GM18868 (cell line): ENCODE results near the gene SASH1.

Source experiments
- ATAC-seq: cut with Tn5 transposase; IDR thresholded peaks from one replicate; pipeline ENCODE4 v1.9.1; 2021; ENCODE audit warnings: mild to moderate bottlenecking, moderate library complexity; ENCODE audit not compliant: unreplicated experiment

Gene SASH1

GRCh38 chr6:148429423-148429822 lies 86.8 kb downstream of the SASH1 start:
- ATAC-seq, result no peak

- no peak for ATAC-seq
Measured at GRCh38 chr6:148430897-148431296, 88.3 kb downstream of the SASH1 start.

- ATAC-seq, result no peak
Measured at GRCh38 chr6:148431413-148431812, 88.8 kb downstream of the SASH1 start.

- no peak for ATAC-seq
Measured at GRCh38 chr6:148431840-148432239, 89.2 kb downstream of the SASH1 start.

- ATAC-seq, result no peak
Measured at GRCh38 chr6:148432462-148433195, 90.0 kb downstream of the SASH1 start.

- ATAC-seq, result no peak
Measured at GRCh38 chr6:148435386-148435785, 92.7 kb downstream of the SASH1 start.

- ATAC-seq, result no peak
Measured at GRCh38 chr6:148436466-148436865, 93.8 kb downstream of the SASH1 start.

GRCh38 chr6:148438632-148439031 lies 96.0 kb downstream of the SASH1 start:
- no peak for ATAC-seq

GRCh38 chr6:148440016-148440415 lies 97.4 kb downstream of the SASH1 start:
- no peak for ATAC-seq

- ATAC-seq, result no peak
Measured at GRCh38 chr6:148440877-148441453, 98.3 kb downstream of the SASH1 start.

- no peak for ATAC-seq
Measured at GRCh38 chr6:148441454-148441911, 98.8 kb downstream of the SASH1 start.

GRCh38 chr6:148443798-148444560 lies 101.3 kb downstream of the SASH1 start:
- no peak for ATAC-seq

GRCh38 chr6:148445116-148445515 lies 102.5 kb downstream of the SASH1 start:
- no peak for ATAC-seq

GRCh38 chr6:148445620-148446019 lies 103.0 kb downstream of the SASH1 start:
- ATAC-seq, result no peak

GRCh38 chr6:148446681-148447080 lies 104.0 kb downstream of the SASH1 start:
- no peak for ATAC-seq

GRCh38 chr6:148447521-148448230 lies 105.0 kb downstream of the SASH1 start:
- ATAC-seq, result no peak

- ATAC-seq, result no peak
Measured at GRCh38 chr6:148448369-148449012, 105.9 kb downstream of the SASH1 start.

- no peak for ATAC-seq
Measured at GRCh38 chr6:148450866-148451265, 108.2 kb downstream of the SASH1 start.

- no peak for ATAC-seq
Measured at GRCh38 chr6:148451690-148452089, 109.1 kb downstream of the SASH1 start.

- no peak for ATAC-seq
Measured at GRCh38 chr6:148452876-148453275, 110.2 kb downstream of the SASH1 start.

GRCh38 chr6:148453906-148454305 lies 111.3 kb downstream of the SASH1 start:
- ATAC-seq, result no peak
